HepG2 (cell line): ENCODE data around the gene SEMA4C. TPM values are rescaled to one million over a fixed set of nuclear protein-coding genes. Genes with fewer than 3 reads are reported as not detected.

Experiments
- ATF5 ChIP-seq: sonication (generic); formaldehyde crosslinking; IDR thresholded peaks from 2 replicates; pipeline ENCODE4 v1.4.0; 2020; ENCODE audit warnings: mild to moderate bottlenecking, low read depth, missing genetic modification reagents
- ATF6 ChIP-seq: sonication (generic); formaldehyde crosslinking; conservative IDR thresholded peaks from 2 replicates; pipeline ENCODE4 v1.4.0; 2020; ENCODE audit warnings: missing genetic modification reagents
- DMAP1 ChIP-seq: IDR thresholded peaks from 2 replicates; pipeline ENCODE4 v1.6.1; 2016
- HOXA3 ChIP-seq: sonication (generic); formaldehyde crosslinking; IDR thresholded peaks from 2 replicates; pipeline ENCODE4 v1.5.0; 2020; ENCODE audit warnings: missing genetic modification reagents
- IKZF1 ChIP-seq: fragments of 450-650 bp; IDR thresholded peaks from 2 replicates; pipeline ENCODE4 v1.7.1; 2016
- JUND ChIP-seq: sonication (generic); formaldehyde crosslinking; IDR thresholded peaks from 2 replicates; pipeline ENCODE4 v1.8.0; 2022; ENCODE audit warnings: mild to moderate bottlenecking, missing genetic modification reagents
- MTF2 ChIP-seq: sonication (generic); formaldehyde crosslinking; IDR thresholded peaks from 2 replicates; pipeline ENCODE4 v1.5.0; 2020; ENCODE audit warnings: missing genetic modification reagents, borderline replicate concordance
- PCBP2 ChIP-seq: fragments of 200-400 bp; formaldehyde crosslinking; optimal IDR thresholded peaks from 2 replicates; pipeline ENCODE3; 2018; ENCODE audit warnings: low read length, low read depth; ENCODE audit not compliant: poor library complexity, severe bottlenecking
- POGZ ChIP-seq: sonication (generic); formaldehyde crosslinking; IDR thresholded peaks from 2 replicates; pipeline ENCODE4 v1.4.0; 2020; ENCODE audit warnings: mild to moderate bottlenecking, missing genetic modification reagents
- SATB2 ChIP-seq: sonication (generic); formaldehyde crosslinking; IDR thresholded peaks from 2 replicates; pipeline ENCODE4 v1.5.0; 2020; ENCODE audit warnings: missing genetic modification reagents
- SMC3 ChIP-seq: IDR thresholded peaks from 2 replicates; pipeline ENCODE4 v1.6.1; 2011; ENCODE audit warnings: low read length, improper control_type of control experiment
- SP140L ChIP-seq: sonication (generic); formaldehyde crosslinking; IDR thresholded peaks from 2 replicates; pipeline ENCODE4 v1.4.0; 2020; ENCODE audit warnings: missing genetic modification reagents, borderline replicate concordance
- TCF7L2 ChIP-seq: IDR thresholded peaks from 2 replicates; pipeline ENCODE4 v1.6.1; 2011; ENCODE audit warnings: mild to moderate bottlenecking, low read depth, low read length, moderate library complexity
- TP53 ChIP-seq: sonication (generic); formaldehyde crosslinking; conservative IDR thresholded peaks from 2 replicates; pipeline ENCODE4 v1.4.0; 2020; ENCODE audit warnings: missing genetic modification reagents
- ZGPAT ChIP-seq: IDR thresholded peaks from 2 replicates; pipeline ENCODE4 v1.6.1; 2016; ENCODE audit warnings: mild to moderate bottlenecking
- ZNF142 ChIP-seq: sonication (generic); formaldehyde crosslinking; IDR thresholded peaks from 2 replicates; pipeline ENCODE4 v1.4.0; 2020; ENCODE audit warnings: missing genetic modification reagents
- ZNF18 ChIP-seq: sonication (generic); formaldehyde crosslinking; IDR thresholded peaks from 2 replicates; pipeline ENCODE4 v1.8.0; 2022; ENCODE audit warnings: mild to moderate bottlenecking, missing genetic modification reagents; ENCODE audit not compliant: insufficient replicate concordance
- ZNF335 ChIP-seq: sonication (generic); formaldehyde crosslinking; IDR thresholded peaks from 2 replicates; pipeline ENCODE4 v1.4.0; 2020; ENCODE audit warnings: missing genetic modification reagents
- ZNF841 ChIP-seq: sonication (generic); formaldehyde crosslinking; IDR thresholded peaks from 2 replicates; pipeline ENCODE4 v1.8.1; 2023; ENCODE audit warnings: missing genetic modification reagents, borderline replicate concordance
- polyA plus RNA-seq, 8 experiments: library from polyadenylated mRNA; depleted of rRNA in 3 of 8; stranded (reverse) in 7 of 8; unstranded in 1 of 8; fragments of >200 nt; fragmentation: Illumina TruSeq in 4 of 8; extraction: Trizol in 4 of 8; gene quantifications; 2 replicates each; pipeline versions ENCODE4 v1.2.1 to v1.2.3, GENCODE V29; 2011 to 2016; ENCODE audit warnings: low read depth in 4 of 8, missing spikeins in 1 of 8, mixed read lengths in 1 of 8; ENCODE audit not compliant: insufficient read depth in 1 of 8
- total RNA-seq, 5 experiments: library from RNA; depleted of rRNA; stranded (reverse); fragments of >200 nt; fragmentation: Illumina TruSeq; extraction: Trizol; gene quantifications; 2 replicates each; pipeline ENCODE4 v1.2.3, GENCODE V29; 2016; ENCODE audit warnings: low read depth in 1 of 5

The SEMA4C gene
- total and polyA plus RNA-seq, 2 of the 13 experiments (the other 11 are each of a cell fraction or from before 2014, with no cell fraction given), result 25.9 to 46.6 TPM

GRCh38 chr2:96816127-96816835 is 53.6 kb downstream of the SEMA4C start, which contains the start of gene CNNM3 (continued):
- TF ChIP-seq ZGPAT (peak; percentile 62; the same call in 1 of the 2 replicates), JUND (no peak), ZNF841 (CRISPR knock-in tag) (0 out of 2 replicates have a peak, but pooled peaks have one; percentile 38), TCF7L2 (no peak), PCBP2 (no peak), MTF2 (CRISPR knock-in tag) (no peak), ZNF18 (CRISPR knock-in tag) (peak; percentile 61), DMAP1 (peak; percentile 71), ZNF142 (peak; percentile 65; the same call in 1 of the 2 replicates), POGZ (CRISPR knock-in tag) (peak; percentile 14; the same call in 1 of the 2 replicates), HOXA3 (peak; percentile 85), SATB2 (CRISPR knock-in tag) (no peak), TP53 (CRISPR knock-in tag) (no peak), ATF5 (CRISPR knock-in tag) (no peak), IKZF1 (no peak), SMC3 (no peak), ZNF335 (CRISPR knock-in tag) (no peak), ATF6 (CRISPR knock-in tag) (no peak), SP140L (CRISPR knock-in tag) (no peak)
